K562 (cell line): ENCODE measurements around the gene CDC26. TPM values are rescaled to one million over a fixed set of nuclear protein-coding genes. Genes with fewer than 3 reads are reported as not detected.

Source experiments
- ATAC-seq: fragments of 200-7000 bp; cut with Tn5 transposase; 3 replicates; pipeline ENCODE4 v1.9.1; 2020; ENCODE audit warnings: moderate library complexity
- BruUV-seq: library from RNA; stranded (reverse); fragments of 400-500 nt; replicated peaks from 2 replicates; lab custom pipeline; 2021; lab: Mats Ljungman, UMichigan
- CTCF ChIA-PET: fragments of 300-600 bp; formaldehyde crosslinking; extraction: SDS; loops from one replicate; lab custom pipeline; 2021; ENCODE audit warnings: low intra/inter-chr PET ratio; lab: Yijun Ruan, JAX
- POLR2A ChIA-PET: fragments of 300-600, 350-650 bp; sonication (Branson Sonifier 250); formaldehyde crosslinking; extraction: SDS; loops from one replicate; lab custom pipeline; 2021; ENCODE audit warnings: antibody characterized with exemption, inconsistent platforms; lab: Yijun Ruan, JAX
- DNase-seq, 4 experiments: peaks; one replicate each; pipeline versions ENCODE4 v3.0.0 to v3.0.0-alpha.2; 2011 to 2018; ENCODE audit warnings: low spot score in 3 of 4, mixed read lengths in 3 of 4; ENCODE audit errors: extremely low read depth in 1 of 4
- FAIRE-seq: peaks from 2 replicates; lab custom pipeline; 2011; peaks lifted over from hg19 to GRCh38; lab: Jason Lieb, UNC
- H2AFZ ChIP-seq: 2 replicates; pipeline ENCODE4 v1.6.0; 2011; ENCODE audit warnings: low read depth, low read length, control low read depth, inconsistent platforms
- H3K27ac ChIP-seq: fragments of 200-600 bp; 3 replicates; pipeline ENCODE4 v1.8.0; 2011; ENCODE audit warnings: low read depth, mild to moderate bottlenecking, control low read depth, inconsistent platforms, low read length, moderate library complexity, mixed read lengths; ENCODE audit errors: extremely low read depth
- H3K27me3 ChIP-seq, 2 experiments: fragments of 300-600 bp in 1 of 2; 2 replicates in 1 of 2; 3 replicates in 1 of 2; pipeline versions ENCODE4 v1.6.0 to v1.8.0; 2011; ENCODE audit warnings: inconsistent platforms in 2 of 2, low read length in 2 of 2, mild to moderate bottlenecking in 1 of 2, mixed read lengths in 1 of 2, moderate library complexity in 1 of 2; ENCODE audit not compliant: control insufficient read depth in 2 of 2, insufficient read depth in 2 of 2
- H3K36me3 ChIP-seq: fragments of 300-600 bp; 3 replicates; pipeline ENCODE4 v1.8.0; 2011; ENCODE audit warnings: mild to moderate bottlenecking, low read length, inconsistent platforms; ENCODE audit not compliant: control insufficient read depth, insufficient read depth
- H3K4me1 ChIP-seq, 2 experiments: fragments of 200-600 bp in 1 of 2; replicated peaks in 1 of 2; 2 replicates in 1 of 2; 3 replicates in 1 of 2; pipeline versions ENCODE4 v1.5.1 to v1.8.0; 2011; ENCODE audit warnings: inconsistent platforms in 2 of 2, low read length in 2 of 2, mild to moderate bottlenecking in 1 of 2, mixed read lengths in 1 of 2, moderate library complexity in 1 of 2; ENCODE audit not compliant: control insufficient read depth in 2 of 2, insufficient read depth in 2 of 2
- H3K4me2 ChIP-seq: 2 replicates; pipeline ENCODE4 v1.6.1; 2011; ENCODE audit warnings: low read length, control low read depth, inconsistent platforms, mixed read lengths; ENCODE audit not compliant: insufficient read depth
- H3K4me3 ChIP-seq: fragments of 200-600 bp; sonication (generic), shearing (Covaris generic); 2 replicates; pipeline ENCODE4 v1.5.1; 2016; ENCODE audit warnings: control low read depth, inconsistent platforms
- H3K79me2 ChIP-seq: fragments of 200-600 bp; 3 replicates; pipeline ENCODE4 v1.8.0; 2011; ENCODE audit warnings: low read length, inconsistent platforms; ENCODE audit not compliant: control insufficient read depth, insufficient read depth
- H3K9ac ChIP-seq, 2 experiments: 2 replicates each; pipeline versions ENCODE4 v1.6.0 to v1.6.1; 2011; ENCODE audit warnings: low read depth in 2 of 2, low read length in 2 of 2, control low read depth in 1 of 2, inconsistent platforms in 1 of 2, mild to moderate bottlenecking in 1 of 2, mixed read lengths in 1 of 2; ENCODE audit not compliant: insufficient read depth in 1 of 2
- H3K9me1 ChIP-seq: one replicate; pipeline ENCODE4 v1.6.0; 2011; ENCODE audit warnings: inconsistent platforms, mild to moderate bottlenecking, low read length, moderate library complexity; ENCODE audit not compliant: control insufficient read depth, insufficient read depth
- H3K9me3 ChIP-seq: replicated peaks from 2 replicates; pipeline ENCODE4 v1.5.1; 2011; ENCODE audit warnings: low read depth, low read length, inconsistent platforms; ENCODE audit not compliant: control insufficient read depth, insufficient read depth
- H4K20me1 ChIP-seq: replicated peaks from 2 replicates; pipeline ENCODE4 v1.6.1; 2011; ENCODE audit warnings: low read length, inconsistent platforms, mixed read lengths; ENCODE audit not compliant: control insufficient read depth, insufficient read depth
- ZC3H4 ChIP-seq: sonication (generic); formaldehyde crosslinking; IDR thresholded peaks from 2 replicates; pipeline ENCODE4 v1.9.0; 2021; ENCODE audit warnings: missing genetic modification reagents, borderline replicate concordance
- ZNF551 ChIP-seq: fragments of 250-450 bp; sonication (Bioruptor Pico); IDR thresholded peaks from 2 replicates; pipeline ENCODE4 v1.5.0; 2021; ENCODE audit warnings: mild to moderate bottlenecking, moderate library complexity
- WGBS: fragments of 100-300 bp; shearing (Covaris generic); methylation state at CpG from one replicate; pipeline ENCODE4 v1.1.6; 2016; ENCODE audit warnings: low coverage, mixed read lengths; ENCODE audit not compliant: insufficient coverage; ENCODE audit errors: missing lambda C conversion rate; 5-methylcytosine and 5-hydroxymethylcytosine counted together
- in situ Hi-C: fragments of 300-500 bp; cut with MboI; formaldehyde crosslinking; loops from 4 replicates; pipeline ENCODE4 v1.15.0; 2018; ENCODE audit warnings: inconsistent platforms, mixed read lengths
- intact Hi-C: fragments of 100-400 bp; cut with micrococcal nuclease; formaldehyde crosslinking; loops from 2 replicates; pipeline ENCODE4 v1.14.2; 2022
- polyA plus RNA-seq, 8 experiments: library from polyadenylated mRNA; depleted of rRNA in 4 of 8; stranded (reverse) in 5 of 8; unstranded in 3 of 8; fragments of >200 nt; fragmentation: Nextera tagmentation in 2 of 8; fragmentation: Illumina TruSeq in 1 of 8; extraction: Ambion mirVana in 2 of 8; extraction: Trizol in 1 of 8; gene quantifications; 2 replicates each; pipeline versions ENCODE4 v1.2.1 to v1.2.3, GENCODE V29; 2011 to 2014; ENCODE audit warnings: inconsistent platforms in 1 of 8, missing spikeins in 1 of 8
- total RNA-seq, 7 experiments: library from RNA; depleted of rRNA in 6 of 7; stranded (reverse); fragments of >200 nt in 6 of 7; fragmentation: Illumina TruSeq in 2 of 7; extraction: Trizol in 2 of 7; gene quantifications; 2 replicates each; pipeline versions ENCODE4 v1.2.1 to v1.2.3, GENCODE V29; 2011 to 2021; ENCODE audit warnings: low replicate concordance in 1 of 7
- TF ChIP-seq, protein P1 (sequence below): fragments of 450-650 bp; IDR thresholded peaks from 2 replicates; pipeline ENCODE4 v1.6.1; 2017; ENCODE audit warnings: mild to moderate bottlenecking, moderate library complexity
- TF ChIP-seq, protein P2 (sequence below), 3 experiments: IDR thresholded peaks in 2 of 3; conservative IDR thresholded peaks in 1 of 3; 2 replicates each; pipeline ENCODE4 v1.5.1; 2011 to 2012; ENCODE audit warnings: low read length in 3 of 3, mild to moderate bottlenecking in 3 of 3, control low read depth in 2 of 3, improper control_type of control experiment in 1 of 3, inconsistent platforms in 1 of 3, low read depth in 1 of 3, mixed read lengths in 1 of 3, moderate library complexity in 1 of 3; ENCODE audit not compliant: insufficient read depth in 2 of 3

CDC26 gene
- total and polyA plus RNA-seq, 9 of the 15 experiments (the other 6 are each of a cell fraction or from before 2014, with no cell fraction given): 33.0 to 147 (median 60.0) TPM

DNA sequence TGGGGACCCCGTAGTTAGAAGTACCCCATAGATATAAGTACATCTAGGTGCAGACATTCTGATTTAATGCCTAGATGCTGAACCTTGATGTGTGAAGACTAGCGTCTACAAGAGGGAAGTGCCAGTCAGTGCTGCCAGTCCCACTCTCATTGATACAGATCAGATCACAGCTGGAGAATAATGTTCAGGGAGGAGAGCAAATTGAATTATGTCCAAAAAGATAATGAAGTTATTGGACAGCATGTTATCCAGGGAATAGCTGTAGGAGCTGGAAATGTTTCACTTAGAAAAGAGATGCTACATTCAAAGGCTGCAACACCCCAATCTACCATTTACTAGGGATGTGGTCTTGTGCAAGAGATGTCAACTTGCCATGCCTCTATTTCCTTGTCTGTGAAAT lies 43.7 kb upstream of the CDC26 start:
- Histone ChIP-seq H3K36me3 (no peaks in the 10 kb centered on the region), H4K20me1 (0 out of 2 replicates have a peak, but pooled peaks cover 3% of the 10 kb centered on the region), H3K4me1 (no peaks in the 10 kb centered on the region; a peak in 1 of 5 replicates), H3K27me3 (peaks cover 11 to 34% of the 10 kb centered on the region in 2 experiments; a peak in 3 of 5 replicates), H3K4me2 (no peak overlapping the region), H3K4me3 (no peak overlapping the region), H3K27ac (no peak overlapping the region), H2AFZ (no peak overlapping the region), H3K9me3 (no peaks in the 10 kb centered on the region), H3K9me1 (no peaks in the 10 kb centered on the region), H3K9ac (no peak overlapping the region), H3K79me2 (no peaks in the 10 kb centered on the region)
- TF ChIP-seq ZC3H4 (no peak), ZNF551 (no peak)
- TF ChIP-seq, protein P1, sequence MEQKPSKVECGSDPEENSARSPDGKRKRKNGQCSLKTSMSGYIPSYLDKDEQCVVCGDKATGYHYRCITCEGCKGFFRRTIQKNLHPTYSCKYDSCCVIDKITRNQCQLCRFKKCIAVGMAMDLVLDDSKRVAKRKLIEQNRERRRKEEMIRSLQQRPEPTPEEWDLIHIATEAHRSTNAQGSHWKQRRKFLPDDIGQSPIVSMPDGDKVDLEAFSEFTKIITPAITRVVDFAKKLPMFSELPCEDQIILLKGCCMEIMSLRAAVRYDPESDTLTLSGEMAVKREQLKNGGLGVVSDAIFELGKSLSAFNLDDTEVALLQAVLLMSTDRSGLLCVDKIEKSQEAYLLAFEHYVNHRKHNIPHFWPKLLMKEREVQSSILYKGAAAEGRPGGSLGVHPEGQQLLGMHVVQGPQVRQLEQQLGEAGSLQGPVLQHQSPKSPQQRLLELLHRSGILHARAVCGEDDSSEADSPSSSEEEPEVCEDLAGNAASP: no peak
- no peak for ATAC-seq
- no peak for FAIRE-seq
- in situ Hi-C loops (no loop called here), intact Hi-C loops (no loop called here)
- CTCF ChIA-PET: no interaction called here
- DNase-seq: no peak
- 0% methylated on average over 2 of the region's 2 CpGs for WGBS
- no TSS peak for BruUV-seq
- POLR2A ChIA-PET: interaction anchor here (0.9 to 1.7 kb wide), 2 partner anchors 21 to 79 kb away, joined by 3 to 5 read pairs; partner anchors contain the start of gene WDR31

DNA sequence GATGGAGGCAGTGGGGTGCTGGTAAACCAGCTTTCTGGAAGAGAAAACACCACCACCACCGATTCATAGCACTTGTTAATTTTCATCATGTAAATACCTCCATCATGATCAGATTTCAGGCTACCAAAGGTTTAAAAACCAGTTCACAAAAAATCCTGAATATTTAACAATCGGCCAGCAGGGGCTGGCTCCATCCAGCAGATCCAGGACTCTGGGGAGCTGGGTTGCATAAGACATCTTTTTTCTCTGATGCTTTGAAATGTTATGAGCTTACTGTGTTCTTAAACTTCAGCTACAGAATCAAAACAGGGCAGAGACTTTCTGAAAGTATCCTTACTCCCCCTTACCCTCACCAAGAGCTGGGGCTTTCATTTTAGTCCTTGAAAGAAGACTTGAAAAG lies 42.4 kb upstream of the CDC26 start:
- Histone ChIP-seq H4K20me1 (0 out of 2 replicates have a peak, but pooled peaks cover 3% of the 10 kb centered on the region), H3K36me3 (no peaks in the 10 kb centered on the region), H3K9me1 (no peaks in the 10 kb centered on the region), H3K4me1 (no peaks in the 10 kb centered on the region), H2AFZ (no peak overlapping the region), H3K4me3 (no peak overlapping the region), H3K9ac (no peak overlapping the region), H3K79me2 (no peaks in the 10 kb centered on the region), H3K27ac (no peak overlapping the region), H3K9me3 (no peaks in the 10 kb centered on the region), H3K27me3 (peaks cover 11 to 42% of the 10 kb centered on the region in 2 experiments; a peak in 4 of 5 replicates), H3K4me2 (no peak overlapping the region)
- FAIRE-seq (no peak), ATAC-seq (no peak), DNase-seq (peak in 2 of 4 experiments; percentile 29 to 36)
- intact Hi-C loops: no loop called here
- 9% methylated on average over 2 of the region's 2 CpGs for WGBS
- POLR2A ChIA-PET: interaction anchor here (0.7 to 1.2 kb wide), 4 partner anchors 9 to 93 kb away, joined by 3 to 4 read pairs (median 4); partner anchors contain the start of genes C9orf43 and POLE3
- in situ Hi-C loops: no loop called here
- CTCF ChIA-PET: no interaction called here
- BruUV-seq: no TSS peak
- TF ChIP-seq, protein P2, sequence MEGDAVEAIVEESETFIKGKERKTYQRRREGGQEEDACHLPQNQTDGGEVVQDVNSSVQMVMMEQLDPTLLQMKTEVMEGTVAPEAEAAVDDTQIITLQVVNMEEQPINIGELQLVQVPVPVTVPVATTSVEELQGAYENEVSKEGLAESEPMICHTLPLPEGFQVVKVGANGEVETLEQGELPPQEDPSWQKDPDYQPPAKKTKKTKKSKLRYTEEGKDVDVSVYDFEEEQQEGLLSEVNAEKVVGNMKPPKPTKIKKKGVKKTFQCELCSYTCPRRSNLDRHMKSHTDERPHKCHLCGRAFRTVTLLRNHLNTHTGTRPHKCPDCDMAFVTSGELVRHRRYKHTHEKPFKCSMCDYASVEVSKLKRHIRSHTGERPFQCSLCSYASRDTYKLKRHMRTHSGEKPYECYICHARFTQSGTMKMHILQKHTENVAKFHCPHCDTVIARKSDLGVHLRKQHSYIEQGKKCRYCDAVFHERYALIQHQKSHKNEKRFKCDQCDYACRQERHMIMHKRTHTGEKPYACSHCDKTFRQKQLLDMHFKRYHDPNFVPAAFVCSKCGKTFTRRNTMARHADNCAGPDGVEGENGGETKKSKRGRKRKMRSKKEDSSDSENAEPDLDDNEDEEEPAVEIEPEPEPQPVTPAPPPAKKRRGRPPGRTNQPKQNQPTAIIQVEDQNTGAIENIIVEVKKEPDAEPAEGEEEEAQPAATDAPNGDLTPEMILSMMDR (IDR thresholded peaks at IDR 0.05 in 2 of 3, conservative IDR thresholded peaks at IDR 0.05 in 1 of 3; ENCODE audit: insufficient read depth in 2 of 3, low read depth in 1 of 3, low read length in 3 of 3): peak; percentile 2 to 26 (median 23); a peak in 1 of 6 replicates
